8988T (cell line): ENCODE results near the gene AMMECR1.

Experiments
- DNase-seq: peaks from one replicate; pipeline ENCODE4 v3.0.0; 2011

AMMECR1 gene

DNA sequence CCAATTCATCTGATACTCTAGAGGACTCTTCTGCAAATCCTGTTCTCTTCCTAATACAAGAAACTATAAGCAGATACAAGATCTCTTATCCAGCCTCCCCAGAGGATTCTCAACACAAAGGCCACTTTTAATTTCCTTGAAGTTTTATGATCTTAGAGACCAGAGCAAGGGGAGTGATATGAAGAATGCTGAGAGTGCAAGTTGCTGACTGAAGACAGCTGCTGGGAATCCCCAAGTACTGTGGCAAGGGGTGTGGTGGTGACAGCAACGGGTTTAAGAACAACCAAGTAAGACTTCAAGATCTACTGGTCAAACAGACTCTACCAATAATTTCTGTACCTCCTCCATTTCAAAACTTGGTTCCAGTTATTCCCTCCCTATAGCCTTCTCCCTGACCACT lies 7.0 kb downstream of the AMMECR1 start:
- DNase-seq = no peak

DNA sequence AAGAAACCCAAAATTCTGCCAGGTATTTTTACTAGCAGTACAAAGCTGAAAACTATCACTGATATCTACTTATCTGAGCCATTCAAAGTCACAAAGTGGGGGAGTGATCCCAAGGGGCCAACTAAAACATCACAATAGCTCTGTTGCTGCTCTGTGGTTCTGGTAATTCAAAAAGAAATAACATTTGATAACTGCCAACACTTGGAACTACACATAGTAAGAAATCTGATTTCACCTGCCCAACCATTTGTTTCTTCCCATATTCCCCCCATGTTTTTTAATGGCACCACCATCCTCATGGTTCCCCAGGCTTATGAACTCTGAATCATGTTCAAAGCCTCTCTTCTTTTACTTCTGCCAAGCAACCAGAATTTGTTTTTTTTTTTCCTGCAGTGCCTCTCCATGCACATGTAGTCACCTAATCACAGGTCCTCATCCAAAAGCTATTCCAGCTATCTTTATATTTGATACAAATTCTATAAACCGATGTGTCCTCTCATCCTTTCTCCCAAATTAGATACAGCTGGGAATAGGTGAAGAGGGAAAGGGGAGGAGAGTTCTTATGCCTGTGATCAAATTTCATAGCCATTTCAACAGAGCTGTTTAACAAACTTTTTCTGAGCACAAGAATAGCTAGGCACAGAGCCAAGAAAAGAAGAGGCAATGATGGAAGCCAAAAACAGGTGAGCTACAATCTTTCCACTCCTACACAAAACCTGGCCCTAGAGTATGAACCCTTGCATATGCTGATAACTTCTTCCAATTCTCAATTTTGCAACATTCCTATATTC lies 7.7 kb downstream of the AMMECR1 start:
- DNase-seq = no peak

DNA sequence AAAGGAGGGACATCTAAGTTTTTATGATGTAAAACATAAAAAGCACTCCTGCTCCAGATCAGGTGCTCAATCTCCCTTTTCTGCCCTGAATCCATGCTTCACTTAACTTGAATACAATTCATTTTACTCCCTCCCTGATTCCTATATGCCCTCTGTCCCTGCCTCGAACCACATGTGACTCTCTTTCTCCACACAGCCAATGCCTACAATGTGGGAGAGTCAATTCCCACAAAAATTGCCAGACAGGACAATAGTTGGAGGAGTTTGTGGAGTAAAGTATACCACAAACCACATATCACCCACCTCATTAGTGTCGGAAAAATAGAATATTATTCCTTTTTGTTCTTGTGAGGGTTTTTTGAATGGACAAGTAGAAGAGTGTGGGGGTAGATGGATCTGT lies 9.7 kb downstream of the AMMECR1 start:
- DNase-seq = no peak

DNA sequence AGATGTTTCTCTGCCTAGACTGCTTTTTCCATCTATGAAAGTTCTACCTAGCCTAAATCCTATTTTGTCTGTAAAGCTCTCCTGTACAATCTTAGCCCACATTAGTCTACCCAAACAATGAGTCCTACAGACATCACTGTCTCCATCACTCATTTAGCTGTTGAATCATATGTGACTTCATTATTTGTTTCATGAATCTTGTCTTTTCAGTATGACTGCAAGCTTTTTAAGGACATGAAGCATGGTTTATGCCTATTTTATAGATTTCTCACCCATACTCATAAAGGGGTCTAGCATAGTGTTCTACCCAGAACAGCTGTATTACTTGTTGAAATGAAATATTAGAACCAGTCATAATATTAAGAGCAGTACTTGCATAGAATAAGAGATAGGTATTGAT lies 13.0 kb downstream of the AMMECR1 start:
- no peak for DNase-seq

DNA sequence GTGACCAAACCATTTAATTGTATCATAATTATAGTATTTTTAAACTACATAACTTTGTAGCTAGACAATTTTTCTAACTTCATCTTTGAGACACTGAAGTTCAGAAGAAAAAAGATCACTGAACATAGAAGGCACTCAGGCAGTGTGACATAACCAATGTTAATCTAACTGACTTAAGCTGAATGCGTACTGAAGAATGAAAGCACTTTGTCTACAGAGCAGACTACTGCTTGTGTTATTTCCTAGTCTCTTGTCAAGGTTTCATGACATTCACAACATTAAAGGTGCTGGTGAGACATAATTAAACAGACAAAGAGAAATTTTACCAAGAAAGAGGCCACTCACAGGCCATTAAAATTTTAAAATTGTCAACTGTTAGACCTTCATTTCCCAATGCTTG lies 13.5 kb downstream of the AMMECR1 start:
- no peak for DNase-seq

DNA sequence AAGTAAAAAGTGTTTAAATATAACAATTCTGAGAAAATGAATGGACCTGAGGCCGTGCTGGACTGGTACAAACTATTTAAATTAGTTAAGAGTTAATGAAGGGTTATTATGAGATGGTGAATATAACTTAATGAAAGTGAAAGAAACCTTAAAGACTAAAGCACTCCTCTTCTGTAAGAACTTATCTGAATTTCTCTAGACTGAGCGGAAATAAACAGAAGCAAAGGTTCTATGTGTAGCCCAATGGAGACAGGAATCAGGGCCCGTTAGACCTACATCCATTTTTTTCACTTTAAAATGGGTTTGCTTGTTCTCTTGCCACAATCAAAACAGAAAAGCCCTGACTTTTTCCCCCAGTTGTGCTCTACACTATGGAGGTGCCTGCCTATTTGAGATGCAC lies 14.9 kb downstream of the AMMECR1 start:
- no peak for DNase-seq

DNA sequence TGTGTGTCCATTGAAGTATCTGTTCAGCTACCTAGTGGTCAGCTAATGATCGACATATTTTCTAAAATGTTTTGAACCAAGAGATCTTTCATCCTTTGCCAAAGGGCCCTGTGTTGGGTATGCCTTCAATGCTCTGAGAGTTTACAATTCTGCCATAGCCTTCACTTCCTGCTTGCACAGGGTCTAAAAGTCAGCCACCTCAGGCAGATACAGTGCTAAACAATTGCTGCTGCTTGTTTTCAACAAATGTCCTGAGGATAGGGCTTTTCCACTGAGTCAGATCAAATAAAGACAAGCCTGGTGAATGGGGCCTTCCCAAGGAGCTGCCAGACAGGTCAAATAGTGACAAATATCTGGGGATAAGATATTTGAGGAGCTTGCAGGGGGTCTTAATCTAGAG lies 16.7 kb downstream of the AMMECR1 start:
- DNase-seq = no peak

DNA sequence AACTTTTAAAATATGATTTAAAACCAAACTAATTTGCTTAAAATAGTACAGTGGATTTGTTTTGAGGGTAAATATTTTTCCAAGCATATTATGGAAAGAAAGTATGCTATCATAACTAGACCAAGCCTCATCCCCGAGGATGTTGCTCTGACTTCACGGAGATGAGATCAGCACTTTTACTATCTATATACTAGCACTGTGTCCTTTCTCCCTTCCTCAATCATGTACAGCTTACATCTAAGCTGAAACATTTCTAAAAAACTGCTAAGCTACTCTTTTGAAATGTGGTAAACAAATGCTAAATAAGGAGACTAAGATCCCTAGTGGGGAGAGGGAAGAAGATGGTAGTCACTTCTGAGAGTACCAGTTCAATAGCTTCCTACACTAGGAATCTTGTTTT lies 23.8 kb downstream of the AMMECR1 start:
- DNase-seq = no peak

DNA sequence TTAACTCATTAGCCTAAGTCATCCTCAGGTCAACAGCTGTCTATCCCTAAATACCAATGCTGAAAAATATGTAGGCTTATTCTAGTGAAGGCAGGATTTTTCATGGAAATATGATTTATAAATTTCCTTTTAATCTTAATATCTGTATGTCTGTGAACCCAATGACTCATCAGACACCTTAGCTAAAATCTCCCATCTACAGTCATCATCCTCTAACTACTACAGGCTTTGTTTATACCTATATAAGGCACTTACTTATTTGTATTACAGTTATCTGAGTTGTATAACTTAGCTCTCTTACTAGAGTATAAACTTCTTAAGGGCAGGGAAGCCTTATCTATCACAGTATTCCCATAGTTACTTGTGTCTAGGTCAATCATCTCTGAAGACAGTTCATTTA lies 24.2 kb downstream of the AMMECR1 start:
- DNase-seq = no peak

DNA sequence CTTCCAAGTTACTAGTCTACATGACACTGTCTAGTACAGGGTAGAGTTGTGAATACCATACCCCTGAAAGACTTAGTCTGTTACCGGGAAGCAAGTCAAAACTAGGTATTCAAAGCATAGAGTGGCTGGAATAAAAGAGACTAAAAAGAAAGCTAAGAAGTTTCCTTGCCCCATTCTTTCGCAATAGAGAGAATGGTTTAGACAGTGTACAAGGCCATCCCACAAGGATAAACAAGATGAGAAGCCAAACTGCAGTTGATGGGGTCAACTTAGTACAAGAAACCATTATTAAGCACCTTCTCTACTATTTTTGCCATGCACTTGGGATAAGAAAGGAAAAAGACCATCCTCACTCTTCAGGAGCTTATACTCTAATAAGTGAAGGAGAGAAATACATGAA lies 30.3 kb downstream of the AMMECR1 start:
- DNase-seq = no peak

DNA sequence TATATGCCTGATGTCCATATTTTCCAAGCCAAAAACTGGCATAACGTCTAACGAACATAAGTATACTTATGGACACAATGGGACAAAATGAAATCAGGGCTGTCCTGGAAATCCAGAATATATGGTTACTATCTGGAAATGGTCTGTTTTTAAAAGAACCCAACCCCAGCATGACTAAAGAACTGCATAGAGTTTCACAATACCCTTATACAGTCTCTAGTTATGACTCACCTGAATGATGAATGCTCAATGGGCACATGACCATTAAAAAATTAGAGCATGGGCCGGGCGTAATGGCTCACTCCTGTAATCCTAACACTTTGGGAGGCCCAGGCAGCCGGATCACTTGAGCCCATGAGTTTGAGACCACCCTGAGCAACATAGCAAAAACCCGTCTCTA lies 31.8 kb downstream of the AMMECR1 start:
- DNase-seq = no peak

DNA sequence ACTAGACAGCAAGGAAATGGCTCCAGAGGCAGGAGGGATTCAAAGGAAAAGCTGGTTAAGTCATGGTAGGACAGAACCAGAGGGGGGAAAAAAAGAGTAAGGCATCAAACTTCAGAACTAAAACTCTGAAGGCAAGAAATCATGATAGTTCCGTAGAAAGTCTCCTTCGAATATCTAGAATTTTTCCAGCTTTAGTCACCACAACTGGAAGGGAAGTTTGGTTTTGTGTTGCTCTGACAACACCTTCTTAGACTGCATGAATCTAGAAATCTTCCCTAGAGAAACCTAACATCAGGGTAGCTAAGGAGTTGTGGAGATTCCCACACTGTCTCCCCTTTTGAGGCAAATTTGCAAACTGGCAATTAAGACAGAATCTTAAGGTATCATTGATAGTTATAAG lies 33.7 kb downstream of the AMMECR1 start:
- DNase-seq = no peak

DNA sequence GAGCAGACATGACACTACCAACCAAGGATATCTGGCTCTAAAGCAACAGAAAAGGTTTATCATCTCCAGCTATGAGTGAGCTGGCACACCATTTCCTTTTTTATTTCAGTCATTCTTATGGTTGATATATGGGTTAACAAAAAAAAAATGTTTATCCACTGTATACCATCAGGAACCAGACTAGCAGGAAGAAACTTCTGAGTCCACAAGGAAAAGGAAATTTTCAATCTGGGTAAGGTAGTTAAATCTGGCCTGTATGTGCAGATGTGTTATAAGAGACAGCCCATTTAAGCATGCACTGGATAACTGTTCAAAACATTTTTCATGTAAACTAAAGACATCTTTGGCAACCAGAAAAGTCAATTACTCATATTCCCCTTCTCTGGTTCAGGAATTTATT lies 35.0 kb downstream of the AMMECR1 start:
- no peak for DNase-seq

DNA sequence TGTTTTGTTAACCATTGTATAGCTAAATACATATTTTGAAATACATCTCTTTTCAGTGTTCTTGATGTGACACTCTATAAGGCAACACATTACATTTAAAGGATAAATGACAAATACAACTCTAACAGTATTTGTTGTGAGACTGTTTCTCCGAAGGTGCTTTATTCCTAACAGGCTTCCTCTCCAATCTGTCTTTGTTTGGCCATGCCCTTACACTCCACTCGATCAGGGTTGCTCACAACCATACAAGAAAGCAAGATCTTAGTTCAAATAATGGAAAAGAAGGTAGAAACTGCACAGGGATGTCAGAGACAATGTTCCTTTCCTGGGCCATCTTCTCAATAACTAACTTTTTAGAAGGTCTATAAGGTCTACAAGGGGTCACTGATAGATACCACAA lies 36.5 kb downstream of the AMMECR1 start:
- no peak for DNase-seq

DNA sequence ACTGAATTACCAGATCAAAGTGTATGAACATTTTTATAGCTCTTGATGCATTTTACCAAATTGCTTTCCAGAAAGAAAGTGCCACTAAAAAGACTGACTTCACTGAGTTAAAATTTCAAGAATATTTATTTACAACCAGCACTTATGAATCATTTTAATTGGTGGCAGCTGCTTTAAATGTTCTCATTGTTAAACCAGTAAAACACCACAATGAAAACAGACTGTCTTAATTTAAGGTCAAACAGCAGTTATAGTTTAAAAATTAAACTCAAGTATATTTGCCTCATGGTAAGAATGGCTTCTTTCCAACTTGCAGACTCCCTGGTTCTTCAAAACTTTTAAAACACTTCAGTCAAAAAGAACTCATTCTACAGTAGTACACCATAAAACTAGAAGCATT lies 36.9 kb downstream of the AMMECR1 start:
- DNase-seq = no peak

DNA sequence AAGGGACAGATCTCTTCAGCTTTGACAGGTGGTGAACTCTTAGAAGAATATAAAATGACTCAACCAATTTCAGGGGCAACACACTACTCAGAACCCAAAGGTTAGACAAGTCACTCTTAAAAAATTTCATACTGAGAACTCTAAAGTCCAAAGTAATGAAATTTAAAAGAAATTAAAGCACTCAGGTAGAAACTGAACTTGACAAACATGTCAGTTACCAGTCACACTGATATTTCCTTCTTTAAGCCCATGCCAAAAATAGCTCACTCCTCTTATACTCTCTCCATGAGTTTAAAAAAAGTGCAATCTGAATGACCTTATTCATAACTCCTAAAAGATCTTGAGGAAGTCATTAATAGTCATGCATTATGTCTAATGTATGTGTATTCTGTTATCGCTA lies 40.3 kb downstream of the AMMECR1 start:
- no peak for DNase-seq

DNA sequence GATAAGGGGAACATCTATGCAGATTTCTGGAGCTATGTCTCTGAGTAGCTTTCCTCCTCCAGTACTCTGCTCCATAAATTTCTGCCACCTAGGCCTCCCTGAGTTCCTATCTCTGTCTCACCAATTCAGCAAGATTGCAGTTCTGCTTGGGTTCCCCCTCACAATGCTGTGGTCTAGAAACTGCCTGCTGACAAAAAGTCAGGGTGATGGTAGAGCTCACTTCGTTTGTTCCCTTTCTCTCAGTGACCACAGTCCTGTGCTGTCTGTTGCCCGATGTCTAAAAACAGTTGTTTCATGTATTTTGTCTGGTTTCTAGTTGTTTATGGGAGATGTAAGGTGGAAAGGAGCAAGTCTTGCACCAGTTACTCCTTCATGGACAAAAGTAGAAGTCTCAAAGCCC lies 41.1 kb downstream of the AMMECR1 start:
- no peak for DNase-seq

DNA sequence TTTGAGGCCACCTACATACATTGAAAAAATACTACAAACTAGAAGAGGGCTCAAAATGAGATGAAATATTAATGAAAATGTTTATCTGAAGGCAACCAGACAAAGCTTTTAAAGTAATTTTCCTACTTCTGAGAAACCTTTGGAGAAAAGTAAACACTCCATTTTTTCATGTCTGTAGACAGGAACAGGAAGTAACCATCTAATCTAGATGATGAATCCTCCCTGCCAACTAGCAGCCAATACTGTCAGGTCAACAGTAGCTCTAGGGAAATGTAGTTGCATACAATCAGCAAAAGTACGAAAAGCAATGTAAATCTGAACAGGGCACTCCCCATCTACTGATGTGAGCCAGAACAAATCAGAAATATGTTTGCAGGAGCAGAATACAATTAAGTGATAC lies 49.0 kb downstream of the AMMECR1 start:
- DNase-seq = no peak

DNA sequence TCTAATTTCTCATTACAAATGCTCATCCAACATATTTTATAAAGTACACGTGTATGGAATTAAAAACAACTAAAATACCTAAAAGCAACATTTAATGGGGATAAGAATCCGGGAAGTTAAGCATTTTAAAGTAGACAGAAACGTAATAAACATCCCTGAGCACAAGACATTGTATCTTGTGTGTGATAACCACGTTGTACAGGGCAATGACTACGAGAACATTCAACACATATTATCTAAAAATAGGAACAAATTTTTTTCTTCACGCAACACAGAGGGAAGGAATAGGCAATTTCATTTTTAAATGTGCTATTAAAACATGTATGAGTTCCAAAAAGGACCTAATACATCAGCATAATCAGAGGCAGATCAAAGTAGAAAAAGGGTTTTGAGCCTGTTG lies 49.5 kb downstream of the AMMECR1 start:
- DNase-seq = no peak

DNA sequence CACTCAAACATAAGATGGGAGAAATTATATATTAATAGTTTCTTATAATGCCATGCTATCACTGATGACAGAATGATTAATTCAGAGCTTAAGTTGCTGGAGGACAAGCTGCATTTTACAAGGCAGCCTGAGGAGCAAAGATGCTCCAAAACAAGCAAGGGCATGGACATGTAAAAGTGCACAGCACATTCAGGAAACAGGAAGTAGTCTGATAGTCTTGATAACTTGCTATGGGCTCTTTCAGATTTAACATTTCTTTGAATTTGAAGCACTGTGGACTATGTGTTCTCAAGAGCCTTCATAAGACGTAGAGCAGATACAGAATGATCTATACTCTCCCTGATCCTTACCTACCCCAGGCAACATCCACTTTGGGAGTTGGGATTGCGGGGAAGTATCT lies 50.0 kb downstream of the AMMECR1 start:
- no peak for DNase-seq

DNA sequence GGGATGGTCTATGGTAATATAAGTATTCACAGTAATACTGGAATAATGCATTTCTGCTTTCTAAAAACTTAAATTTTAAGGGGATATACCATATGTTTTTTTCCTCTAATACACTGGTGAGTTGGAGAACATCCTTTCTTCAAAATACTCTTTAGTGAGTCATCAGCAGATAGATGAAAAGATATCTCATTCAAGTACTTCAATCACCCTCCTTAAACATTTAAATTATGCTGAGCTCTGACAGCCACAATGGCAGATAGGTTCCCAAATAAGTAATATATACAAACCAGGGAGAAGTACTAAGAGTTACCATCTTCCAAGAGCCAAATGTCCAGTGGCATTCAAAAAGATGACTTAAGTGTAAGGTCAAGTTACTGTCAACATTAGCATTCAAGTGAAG lies 52.2 kb downstream of the AMMECR1 start:
- DNase-seq = no peak

DNA sequence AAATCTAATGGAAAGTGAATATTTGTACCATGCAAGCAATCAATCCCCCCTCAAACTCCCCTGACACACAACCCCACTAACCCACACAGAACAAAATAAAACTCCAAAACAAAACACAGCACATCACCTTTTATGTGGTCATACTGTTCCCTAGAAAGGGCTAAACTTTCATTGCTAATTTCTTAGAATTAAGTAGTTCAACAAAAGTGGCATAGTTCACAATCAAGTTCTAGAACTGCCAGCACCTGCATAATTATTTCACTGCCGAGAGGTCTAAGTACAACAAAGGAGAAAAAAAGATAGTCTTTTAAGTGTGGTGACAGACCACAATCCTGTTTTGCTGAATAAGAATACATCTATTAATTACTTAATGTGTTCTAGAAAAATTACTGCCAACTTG lies 58.8 kb downstream of the AMMECR1 start:
- DNase-seq = no peak

DNA sequence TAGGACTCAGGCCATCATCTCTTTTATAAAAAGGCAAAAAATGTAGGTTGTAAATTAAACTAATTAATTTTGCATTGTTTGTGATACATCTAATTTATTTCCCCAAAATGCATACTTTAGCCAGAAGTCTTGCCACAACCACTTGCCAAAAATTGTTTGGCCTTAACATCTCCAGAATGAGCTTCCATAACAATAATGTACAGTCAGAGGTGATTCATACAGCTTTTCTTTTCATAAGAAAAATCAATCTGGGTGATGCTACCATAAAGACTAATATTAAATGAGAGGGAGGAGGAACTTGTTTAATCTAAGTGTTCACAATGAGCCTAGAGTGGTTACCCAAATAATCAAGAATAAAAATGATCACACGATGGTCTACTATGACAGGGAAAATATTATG lies 59.3 kb downstream of the AMMECR1 start:
- DNase-seq = no peak

DNA sequence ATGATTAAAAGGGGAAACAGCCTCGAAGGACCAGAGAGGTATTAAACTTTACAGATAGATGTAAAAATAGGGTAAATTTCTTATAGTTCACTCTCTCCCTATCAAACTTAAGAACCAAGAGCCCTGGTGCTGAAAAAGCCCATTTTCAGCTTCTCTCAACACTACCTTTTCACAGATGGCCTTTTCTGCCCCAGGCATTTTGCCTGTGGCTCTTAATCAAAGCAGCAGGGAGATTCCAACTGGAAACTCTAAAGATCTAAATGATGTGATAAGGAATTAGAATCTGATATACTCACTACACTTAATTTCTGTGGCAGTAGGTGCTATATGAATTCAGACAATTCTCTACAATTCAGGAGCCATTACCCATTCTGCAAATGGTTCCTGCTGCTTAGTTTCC lies 60.0 kb downstream of the AMMECR1 start:
- no peak for DNase-seq

DNA sequence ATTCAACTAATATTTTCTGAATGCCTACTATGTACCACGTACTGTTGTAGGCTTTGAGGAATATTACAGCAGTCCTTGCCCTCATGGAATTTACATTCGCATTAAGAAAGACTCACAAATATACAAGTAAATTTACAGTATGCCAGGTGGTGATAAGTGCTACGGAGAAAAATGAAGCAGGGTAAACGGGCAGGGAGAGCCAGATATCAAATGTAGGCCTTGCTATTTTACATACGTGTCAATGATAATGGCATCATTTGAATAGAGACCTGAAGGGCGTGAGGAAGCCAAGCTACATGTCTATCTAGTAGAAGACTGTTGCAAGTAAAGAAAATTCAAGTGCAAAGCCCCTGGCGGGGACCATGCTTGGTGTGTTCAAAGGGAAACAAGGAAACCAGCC lies 65.2 kb downstream of the AMMECR1 start:
- DNase-seq = no peak

DNA sequence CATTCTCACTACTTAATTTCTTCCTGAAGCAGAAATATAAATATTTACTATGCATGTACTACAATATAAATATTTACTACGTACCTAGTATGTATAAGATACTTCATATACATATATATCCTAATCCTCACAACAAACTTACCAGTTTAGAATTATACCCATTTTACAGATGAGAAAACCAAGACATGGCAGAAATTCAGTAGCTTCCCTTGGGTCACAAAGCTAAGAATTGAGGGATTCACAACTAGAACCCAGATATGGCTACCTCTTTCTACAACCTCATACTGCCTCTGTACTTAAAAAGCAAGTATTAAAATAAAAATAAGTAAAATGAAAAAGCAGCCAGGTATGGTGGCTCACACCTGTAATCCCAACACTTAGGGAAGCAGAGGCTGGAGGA lies 65.9 kb downstream of the AMMECR1 start:
- no peak for DNase-seq
